CD14-positive monocyte (primary cell): ENCODE results near the gene ADAD2. TPM values are rescaled to one million over a fixed set of nuclear protein-coding genes. Genes with fewer than 3 reads are reported as not detected.

Source experiments
- DNase-seq, 3 donors: peaks; one replicate each; pipeline ENCODE4 v3.0.0-alpha.2; 2011 to 2022
- H2AFZ ChIP-seq: 2 replicates; pipeline ENCODE4 v1.6.0; 2012; ENCODE audit warnings: mild to moderate bottlenecking, low read depth, low read length, inconsistent platforms; ENCODE audit not compliant: insufficient read depth, poor library complexity, severe bottlenecking
- H3K27ac ChIP-seq, 2 donors: 1 replicate in 1 of 2; 2 replicates in 1 of 2; pipeline ENCODE4 v1.5.1; 2012 to 2013; ENCODE audit warnings: low read length in 2 of 2, control low read depth in 1 of 2, inconsistent platforms in 1 of 2, low read depth in 1 of 2, mild to moderate bottlenecking in 1 of 2
- H3K27me3 ChIP-seq, 2 donors: one replicate each; pipeline versions ENCODE4 v1.6.0 to v1.6.1; 2011 to 2013; ENCODE audit warnings: low read length in 2 of 2; ENCODE audit not compliant: control insufficient read depth in 2 of 2, insufficient read depth in 2 of 2
- H3K36me3 ChIP-seq, 2 donors: replicated peaks in 1 of 2; 1 replicate in 1 of 2; 2 replicates in 1 of 2; pipeline versions ENCODE4 v1.5.1 to v1.6.1; 2012 to 2013; ENCODE audit warnings: low read length in 2 of 2, control low read depth in 1 of 2, inconsistent platforms in 1 of 2, mild to moderate bottlenecking in 1 of 2; ENCODE audit not compliant: insufficient read depth in 2 of 2, control insufficient read depth in 1 of 2
- H3K4me1 ChIP-seq, 2 donors: 1 replicate in 1 of 2; 2 replicates in 1 of 2; pipeline versions ENCODE4 v1.5.1 to v1.6.1; 2012 to 2013; ENCODE audit warnings: low read length in 2 of 2, control low read depth in 1 of 2, inconsistent platforms in 1 of 2, mild to moderate bottlenecking in 1 of 2, moderate library complexity in 1 of 2; ENCODE audit not compliant: insufficient read depth in 2 of 2, control insufficient read depth in 1 of 2
- H3K4me2 ChIP-seq: replicated peaks from 2 replicates; pipeline ENCODE3; 2012; ENCODE audit warnings: low read length, moderate library complexity, mild to moderate bottlenecking; ENCODE audit not compliant: poor library complexity, severe bottlenecking; ENCODE audit errors: extremely low read depth
- H3K4me3 ChIP-seq, 3 experiments: fragments of 200-600 bp in 1 of 3; sonication (generic) in 1 of 3; replicated peaks in 1 of 3; 1 replicate in 2 of 3; 2 replicates in 1 of 3; pipeline ENCODE4 v1.5.1; 2011 to 2013; ENCODE audit warnings: low read length in 3 of 3, mild to moderate bottlenecking in 3 of 3, control low read depth in 2 of 3, low read depth in 2 of 3, inconsistent platforms in 1 of 3, moderate library complexity in 1 of 3
- H3K79me2 ChIP-seq: 2 replicates; pipeline ENCODE4 v1.6.0; 2012; ENCODE audit warnings: mild to moderate bottlenecking, control low read depth, inconsistent platforms, low read length, moderate library complexity; ENCODE audit not compliant: insufficient read depth
- H3K9ac ChIP-seq: 2 replicates; pipeline ENCODE4 v1.6.0; 2017; ENCODE audit warnings: low read length, mild to moderate bottlenecking; ENCODE audit not compliant: insufficient read depth, poor library complexity, severe bottlenecking
- H3K9me3 ChIP-seq, 2 donors: replicated peaks in 1 of 2; 1 replicate in 1 of 2; 2 replicates in 1 of 2; pipeline versions ENCODE4 v1.5.1 to v1.6.1; 2012 to 2013; ENCODE audit warnings: low read length in 2 of 2, control low read depth in 1 of 2; ENCODE audit not compliant: control insufficient read depth in 1 of 2, insufficient read depth in 1 of 2
- H4K20me1 ChIP-seq: 2 replicates; pipeline ENCODE4 v1.6.0; 2012; ENCODE audit warnings: mild to moderate bottlenecking, low read length, control low read depth, moderate library complexity; ENCODE audit not compliant: insufficient read depth
- H3K27ac Mint-ChIP-seq, 7 donors: one replicate each; pipeline ENCODE4 v1.8.0; 2020; ENCODE audit warnings: mild to moderate bottlenecking in 7 of 7, mixed read lengths in 7 of 7, moderate library complexity in 6 of 7, inconsistent platforms in 2 of 7
- H3K27me3 Mint-ChIP-seq, 3 donors: one replicate each; pipeline ENCODE4 v1.8.0; 2021 to 2022; ENCODE audit warnings: low read depth in 3 of 3, mild to moderate bottlenecking in 3 of 3, mixed read lengths in 3 of 3, moderate library complexity in 3 of 3, inconsistent platforms in 1 of 3
- H3K36me3 Mint-ChIP-seq, 2 donors: one replicate each; pipeline ENCODE4 v1.8.0; 2020; ENCODE audit warnings: mixed read lengths in 2 of 2, inconsistent platforms in 1 of 2, mild to moderate bottlenecking in 1 of 2
- H3K4me1 Mint-ChIP-seq: one replicate; pipeline ENCODE4 v1.8.0; 2020; ENCODE audit warnings: mild to moderate bottlenecking, mixed read lengths
- H3K4me3 Mint-ChIP-seq, 2 donors: one replicate each; pipeline ENCODE4 v1.8.0; 2020; ENCODE audit warnings: mild to moderate bottlenecking in 2 of 2, mixed read lengths in 2 of 2, moderate library complexity in 1 of 2
- H3K9me3 Mint-ChIP-seq, 7 donors: one replicate each; pipeline ENCODE4 v1.8.0; 2020 to 2022; ENCODE audit warnings: mixed read lengths in 7 of 7, mild to moderate bottlenecking in 6 of 7, moderate library complexity in 6 of 7, inconsistent platforms in 2 of 7
- CTCF ChIP-seq: fragments of 200-600 bp; IDR thresholded peaks from one replicate; pipeline ENCODE4 v1.8.0; 2022; ENCODE audit warnings: antibody characterized with exemption, mild to moderate bottlenecking
- WGBS: methylation state at CpG from one replicate; pipeline ENCODE4 v1.1.5; 2013; ENCODE audit warnings: missing lambda C conversion rate; ENCODE audit not compliant: insufficient coverage; 5-methylcytosine and 5-hydroxymethylcytosine counted together
- intact Hi-C, 2 donors: fragments of 100-400 bp; cut with micrococcal nuclease; formaldehyde crosslinking; loops; one replicate each; pipeline versions ENCODE4 v1.15.0 to v1.15.1; 2023
- polyA plus RNA-seq, 3 donors: library from polyadenylated mRNA; depleted of rRNA in 1 of 3; unstranded in 2 of 3; stranded (reverse) in 1 of 3; fragments of 300-500 nt in 2 of 3; fragments of >200 nt in 1 of 3; fragmentation: Illumina TruSeq in 2 of 3; gene quantifications; 1 replicate in 2 of 3; 2 replicates in 1 of 3; pipeline ENCODE4 v1.2.3, GENCODE V29; 2012 to 2021

Gene ADAD2
- polyA plus RNA-seq, 3 donors: not detected

- Histone ChIP-seq H3K27me3 (peaks cover 0 to 1% of the 10 kb centered on the region in 2 donors), H4K20me1 (no peaks in the 10 kb centered on the region), H3K9me3 (no peaks in the 10 kb centered on the region), H3K79me2 (no peaks in the 10 kb centered on the region), H3K4me2 (no peak overlapping the region), H3K27ac (no peak overlapping the region), H3K9ac (no peak overlapping the region), H3K4me1 (peaks cover 11 to 13% of the 10 kb centered on the region in 2 donors), H3K4me3 (no peak overlapping the region), H3K36me3 (no peaks in the 10 kb centered on the region), H2AFZ (no peak overlapping the region)
- no peak overlapping the region for H3K27ac Mint-ChIP-seq
- intact Hi-C loops: no loop called here
- H3K27me3 Mint-ChIP-seq: peaks cover 12 to 27% (median 21%) of the 10 kb centered on the region in 3 donors
- no peak for TF ChIP-seq CTCF
- H3K4me3 Mint-ChIP-seq: no peak overlapping the region
- H3K4me1 Mint-ChIP-seq: peaks cover 15% of the 10 kb centered on the region
- H3K9me3 Mint-ChIP-seq: peaks cover 0 to 2% (median 0%) of the 10 kb centered on the region in 7 donors
- 87% methylated on average over 15 of the region's 17 CpGs for WGBS
- H3K36me3 Mint-ChIP-seq: no peaks in the 10 kb centered on the region
- DNase-seq: no peak
Measured at GRCh38 chr16:84237994-84238750, 47.2 kb downstream of the ADAD2 start.

GRCh38 chr16:84239141-84239769, 48.3 kb downstream of the ADAD2 start:
- H3K27me3 Mint-ChIP-seq: peaks cover 11 to 25% (median 17%) of the 10 kb centered on the region in 3 donors
- WGBS: 9% methylated on average over 5 of the region's 10 CpGs

More at GRCh38 chr16:84239141-84239769, 48.3 kb downstream of the ADAD2 start:
- peak overlapping the region in 1 of 3 experiments; percentile 51 for H3K4me3 ChIP-seq
- no peaks in the 10 kb centered on the region for H3K79me2 ChIP-seq
- peak overlapping the region; percentile 33 for H3K4me2 ChIP-seq
- no peak overlapping the region for H3K27ac ChIP-seq
- Mint-ChIP-seq H3K9me3 (peaks cover 0 to 4% (median 0%) of the 10 kb centered on the region in 7 donors), H3K4me1 (peaks cover 15% of the 10 kb centered on the region), H3K4me3 (peak overlapping the region; percentile 62 to 87), H3K27ac (peak overlapping the region in 5 of 7 donors; percentile 23 to 65 (median 51)), H3K36me3 (no peaks in the 10 kb centered on the region)
- H3K36me3 ChIP-seq: no peaks in the 10 kb centered on the region
- H4K20me1 ChIP-seq: no peaks in the 10 kb centered on the region
- peaks cover 11 to 13% of the 10 kb centered on the region in 2 donors for H3K4me1 ChIP-seq
- H3K9ac ChIP-seq: no peak overlapping the region
- peak; percentile 26 to 64 (median 40) for DNase-seq
- H2AFZ ChIP-seq: peak overlapping the region; percentile 61
- no peaks in the 10 kb centered on the region for H3K9me3 ChIP-seq
- H3K27me3 ChIP-seq: no peaks in the 10 kb centered on the region
- intact Hi-C loops: no loop called here
- no peak for TF ChIP-seq CTCF
